ENCODE measurements around the gene TRAF1. TPM values are rescaled to one million over a fixed set of nuclear protein-coding genes. Genes with fewer than 3 reads are reported as not detected.

The TRAF1 gene
- total RNA-seq, 2 experiments from 2014 or later, result 80.6 to 85.0 TPM

DNA sequence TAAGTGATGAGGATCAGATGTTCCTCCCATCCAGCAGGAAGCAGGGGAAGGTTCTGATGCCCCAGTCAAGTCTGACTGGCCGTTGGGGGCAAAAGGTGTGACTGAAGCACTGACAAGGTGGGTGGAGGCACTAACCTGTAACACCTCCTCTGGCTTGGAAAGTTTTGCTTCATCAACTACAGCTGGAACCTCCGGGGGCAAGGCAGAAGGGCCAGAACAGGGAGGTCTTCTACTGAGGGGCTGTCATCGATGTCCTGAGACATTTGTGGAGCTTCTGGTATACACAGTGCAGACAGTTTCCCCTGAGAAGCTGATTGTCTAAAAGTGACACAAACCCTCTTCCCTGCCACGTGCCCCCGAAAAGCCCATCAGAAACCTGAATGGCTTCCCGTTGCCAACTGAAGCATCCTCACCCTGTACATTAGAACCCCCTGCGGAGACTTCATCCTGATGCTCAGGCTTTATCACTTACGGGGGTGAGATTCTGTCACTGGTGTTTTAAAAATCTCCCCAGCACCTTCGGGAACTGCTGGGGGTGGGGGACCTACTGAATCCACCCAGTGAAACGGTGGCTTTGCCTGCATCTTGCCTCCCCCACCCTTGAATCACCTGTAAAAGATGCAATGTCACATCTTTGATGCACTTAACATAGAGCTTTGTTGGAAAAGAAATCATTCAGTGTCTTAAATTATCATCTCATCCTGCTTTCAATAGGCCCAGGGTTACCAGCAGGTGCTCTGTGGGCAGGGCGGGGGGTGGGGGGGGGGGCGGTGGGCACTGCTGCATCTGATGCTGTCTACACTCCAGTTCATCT, 24.6 kb downstream of the TRAF1 start:
- no peaks in the 10 kb centered on the region for H3K9me3 Mint-ChIP-seq
- DNase-seq, result peak; percentile 47
- H3K27ac Mint-ChIP-seq, result peak overlapping the region; percentile 94
- H3K27me3 Mint-ChIP-seq (ENCODE audit: low read depth), result no peaks in the 10 kb centered on the region
- H3K36me3 Mint-ChIP-seq (ENCODE audit: low read depth), result peaks cover 55% of the 10 kb centered on the region
- H3K4me3 Mint-ChIP-seq, result peak overlapping the region; percentile 17
- H3K4me1 Mint-ChIP-seq (ENCODE audit: low read depth), result peaks cover 90% of the 10 kb centered on the region
- CTCF ChIA-PET, result interaction anchor here (0.6 to 3.6 kb wide), 8 partner anchors 10 to 146 kb away, joined by 3 to 14 read pairs (median 3); no protein-coding TSS in a partner anchor
- intact Hi-C loops (cut with micrococcal nuclease), result no loop called here

DNA sequence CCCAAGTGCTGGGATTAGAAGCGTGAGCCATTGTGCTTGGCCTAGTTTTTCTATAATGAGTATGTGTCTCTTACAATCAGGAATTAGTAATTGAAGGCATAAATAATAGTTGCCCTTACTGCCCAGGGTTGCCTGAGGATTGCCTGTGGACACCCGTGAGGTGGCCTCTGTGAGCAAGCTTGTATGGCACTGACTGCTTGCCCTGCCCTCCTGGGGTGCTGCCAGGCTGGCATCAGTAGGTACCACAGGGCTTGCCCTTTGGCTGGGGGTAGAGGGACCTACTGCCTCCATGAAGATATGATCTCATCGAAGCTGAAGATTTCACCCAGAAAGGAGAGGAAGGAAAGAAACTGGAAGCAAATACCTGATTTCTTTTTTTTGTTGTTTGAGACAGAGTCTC, 25.8 kb downstream of the TRAF1 start:
- Mint-ChIP-seq H3K4me3 (no peak overlapping the region), H3K36me3 (ENCODE audit: low read depth) (peaks cover 48% of the 10 kb centered on the region), H3K27ac (peak overlapping the region; percentile 94), H3K9me3 (no peaks in the 10 kb centered on the region), H3K27me3 (ENCODE audit: low read depth) (no peaks in the 10 kb centered on the region), H3K4me1 (ENCODE audit: low read depth) (peaks cover 87% of the 10 kb centered on the region)
- CTCF ChIA-PET, result interaction anchor here (0.8 to 1.5 kb wide), 2 partner anchors 22 to 35 kb away, joined by 3 read pairs; no protein-coding TSS in a partner anchor
- DNase-seq, result no peak
- intact Hi-C loops (cut with micrococcal nuclease), result no loop called here

DNA sequence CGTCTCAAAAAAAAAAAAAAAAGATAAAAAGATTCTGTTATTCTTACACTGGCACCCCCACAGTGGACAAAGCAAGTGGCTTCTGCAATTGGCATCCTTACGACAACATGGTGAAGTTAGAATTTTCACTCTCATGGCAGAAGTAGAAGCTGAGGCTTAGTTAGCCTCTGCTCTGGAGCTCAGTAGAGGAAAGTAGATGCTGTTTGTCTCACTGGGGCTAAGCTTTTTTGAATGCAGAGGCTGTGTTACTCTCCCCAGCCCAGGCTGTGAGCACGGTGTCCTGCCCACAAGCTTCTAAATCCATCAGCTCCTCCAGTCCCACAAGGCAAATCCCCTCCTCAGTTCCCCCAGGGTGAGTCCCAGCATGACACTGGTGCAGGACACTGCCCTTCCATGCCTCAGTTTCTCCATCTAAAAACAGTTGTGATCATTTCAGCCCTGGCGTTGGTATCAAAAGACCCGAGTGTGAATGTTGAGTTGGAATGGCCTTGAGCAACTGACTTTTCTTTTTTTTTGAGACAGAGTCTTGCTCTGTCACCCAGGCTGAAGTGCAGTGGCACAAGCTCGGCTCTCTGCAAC, 27.0 kb downstream of the TRAF1 start:
- no peaks in the 10 kb centered on the region for H3K9me3 Mint-ChIP-seq
- DNase-seq, result no peak
- peaks cover 36% of the 10 kb centered on the region for H3K36me3 Mint-ChIP-seq (ENCODE audit: low read depth)
- intact Hi-C loops (cut with micrococcal nuclease), result no loop called here
- H3K27ac Mint-ChIP-seq, result peak overlapping the region; percentile 94
- H3K4me3 Mint-ChIP-seq, result no peak overlapping the region
- CTCF ChIA-PET, result interaction anchor here (0.6 to 1.5 kb wide), 5 partner anchors 25 to 297 kb away, joined by 3 to 4 read pairs (median 3); no protein-coding TSS in a partner anchor
- H3K4me1 Mint-ChIP-seq (ENCODE audit: low read depth), result peaks cover 85% of the 10 kb centered on the region
- no peaks in the 10 kb centered on the region for H3K27me3 Mint-ChIP-seq (ENCODE audit: low read depth)

DNA sequence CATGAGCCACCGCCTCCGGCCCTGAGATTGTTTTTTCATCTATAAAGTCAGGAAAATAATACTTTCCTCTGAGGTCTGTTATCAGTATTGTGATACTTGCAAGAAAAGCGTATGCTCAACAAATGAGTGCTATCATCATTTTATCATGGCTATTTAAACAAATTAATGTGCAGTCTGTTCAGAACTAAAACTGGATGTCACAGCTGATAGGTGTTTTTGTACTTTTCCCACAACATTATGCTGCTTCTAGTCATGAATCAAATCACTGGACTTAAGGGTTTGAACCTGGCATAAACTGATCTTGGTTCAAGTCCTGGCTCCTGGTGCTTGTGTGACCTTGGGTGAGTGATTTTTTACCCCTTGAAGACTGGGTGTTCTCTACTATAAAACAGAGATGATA, 28.2 kb downstream of the TRAF1 start:
- peak overlapping the region; percentile 94 for H3K27ac Mint-ChIP-seq
- no peaks in the 10 kb centered on the region for H3K27me3 Mint-ChIP-seq (ENCODE audit: low read depth)
- no peak overlapping the region for H3K4me3 Mint-ChIP-seq
- intact Hi-C loops (cut with micrococcal nuclease), result no loop called here
- H3K4me1 Mint-ChIP-seq (ENCODE audit: low read depth), result peaks cover 82% of the 10 kb centered on the region
- H3K9me3 Mint-ChIP-seq, result no peaks in the 10 kb centered on the region
- no peak for DNase-seq
- CTCF ChIA-PET, result no interaction called here
- H3K36me3 Mint-ChIP-seq (ENCODE audit: low read depth), result peaks cover 32% of the 10 kb centered on the region

DNA sequence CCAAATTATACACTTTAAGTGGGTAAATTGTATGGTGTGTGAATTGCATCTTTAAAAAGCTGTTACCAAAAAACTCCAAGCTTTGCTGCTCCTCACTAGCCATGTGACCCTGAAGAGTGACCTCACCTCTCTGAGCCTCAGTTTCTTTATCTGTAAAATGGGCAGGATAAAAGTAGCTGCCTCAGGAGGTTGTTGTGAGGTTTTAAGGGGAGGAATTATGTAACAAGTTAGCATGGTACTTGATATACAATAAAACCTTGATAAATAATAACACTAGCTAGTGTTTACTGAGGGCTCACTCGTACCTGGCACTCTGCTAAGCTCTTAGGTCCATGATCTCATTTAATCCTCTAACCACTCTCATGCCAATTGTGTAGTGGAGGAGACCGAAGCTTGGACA, 30.6 kb downstream of the TRAF1 start:
- Mint-ChIP-seq H3K4me1 (ENCODE audit: low read depth) (peaks cover 85% of the 10 kb centered on the region), H3K9me3 (peaks cover 2% of the 10 kb centered on the region), H3K4me3 (no peak overlapping the region), H3K27me3 (ENCODE audit: low read depth) (no peaks in the 10 kb centered on the region), H3K36me3 (ENCODE audit: low read depth) (peaks cover 28% of the 10 kb centered on the region), H3K27ac (peak overlapping the region; percentile 73)
- intact Hi-C loops (cut with micrococcal nuclease), result no loop called here
- CTCF ChIA-PET, result interaction anchor here (1.0 to 3.8 kb wide), 3 partner anchors 13 to 41 kb away, joined by 3 to 18 read pairs (median 4); no protein-coding TSS in a partner anchor
- no peak for DNase-seq

DNA sequence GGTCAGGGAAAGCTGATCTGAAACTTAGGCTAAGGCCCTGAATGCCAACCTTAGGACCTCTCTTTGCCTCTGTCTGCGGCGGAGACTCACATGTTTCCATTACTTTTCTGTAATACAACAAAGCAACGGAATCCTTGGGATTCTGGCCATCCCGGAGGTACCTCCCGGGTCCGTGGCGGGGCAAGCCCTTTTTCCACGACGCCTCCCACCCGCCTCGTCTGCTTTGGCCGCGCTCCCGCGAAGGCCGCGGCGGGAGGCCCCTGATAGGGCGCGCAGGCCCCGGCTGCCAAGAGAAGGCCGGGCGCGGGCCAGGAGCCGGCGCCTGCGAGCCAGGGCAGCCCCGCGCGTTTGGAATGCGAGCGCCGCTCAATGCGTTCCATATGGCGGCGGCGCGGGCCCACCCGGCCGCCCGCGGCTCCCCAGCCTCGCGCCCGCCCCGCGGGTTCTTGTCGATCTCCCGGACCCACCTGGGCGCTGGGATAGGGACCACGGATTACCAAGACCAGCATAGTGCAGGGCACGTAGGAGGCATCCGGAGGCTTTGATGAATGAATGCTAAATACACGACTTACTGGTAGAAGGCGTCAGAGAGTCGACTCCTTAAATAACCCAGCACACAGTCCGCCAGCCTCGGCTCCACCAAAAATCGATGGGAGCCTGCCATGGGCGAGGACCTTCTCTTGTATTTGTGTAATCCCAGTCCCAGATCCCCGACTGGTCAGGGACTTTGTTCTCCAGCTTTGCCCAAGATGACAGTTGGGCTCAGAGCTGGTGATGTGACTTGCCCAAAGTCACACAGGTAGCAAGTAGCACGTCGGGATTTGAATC, 32.1 kb downstream of the TRAF1 start:
- Mint-ChIP-seq H3K27ac (peak overlapping the region; percentile 97), H3K27me3 (ENCODE audit: low read depth) (no peaks in the 10 kb centered on the region), H3K9me3 (peaks cover 2% of the 10 kb centered on the region), H3K4me3 (no peak overlapping the region), H3K36me3 (ENCODE audit: low read depth) (peaks cover 15% of the 10 kb centered on the region), H3K4me1 (ENCODE audit: low read depth) (peaks cover 85% of the 10 kb centered on the region)
- DNase-seq, result no peak
- intact Hi-C loops (cut with micrococcal nuclease), result no loop called here
- CTCF ChIA-PET, result interaction anchor here (0.7 to 6.0 kb wide), 4 partner anchors 11 to 25 kb away, joined by 3 to 69 read pairs (median 13); partner anchors contain the start of gene PHF19

DNA sequence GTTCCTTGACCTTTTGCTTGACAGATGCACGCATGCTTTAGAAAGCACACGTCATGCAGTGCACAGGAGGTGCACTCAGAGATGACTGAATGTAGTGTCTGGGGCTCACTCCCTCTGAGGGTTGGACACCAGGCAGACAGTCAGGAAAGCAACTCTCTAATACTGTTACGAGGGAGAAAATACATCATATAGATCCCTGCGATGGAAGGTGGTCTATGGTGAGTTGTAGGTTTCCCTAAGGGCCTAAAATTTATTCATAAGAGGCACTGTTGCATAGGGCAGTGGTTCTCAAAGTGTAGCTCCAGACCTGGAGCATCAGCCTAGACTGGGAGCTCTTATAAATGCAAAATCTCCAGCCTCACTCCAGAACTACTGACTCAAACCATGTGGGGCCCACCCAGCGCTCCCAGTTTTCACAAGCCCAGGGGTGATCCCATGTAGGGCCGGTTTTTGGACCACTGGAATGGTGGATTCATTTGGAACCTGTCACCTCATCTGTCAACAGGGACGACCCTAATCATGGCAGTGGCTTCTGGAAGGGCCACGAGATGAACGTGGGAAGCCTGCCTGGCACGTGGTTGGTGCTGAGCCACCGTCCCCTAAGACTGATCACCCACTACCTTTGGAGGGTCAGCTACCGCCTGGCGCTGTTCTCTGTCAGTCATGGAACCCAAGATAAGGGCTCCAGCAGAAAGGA, 32.8 kb downstream of the TRAF1 start:
- CTCF ChIA-PET, result interaction anchor here (1.1 to 6.0 kb wide), 5 partner anchors 10 to 166 kb away, joined by 3 to 69 read pairs (median 5); partner anchors contain the start of gene PHF19
- no peak for DNase-seq
- H3K27ac Mint-ChIP-seq, result peak overlapping the region; percentile 97
- H3K4me3 Mint-ChIP-seq, result no peak overlapping the region
- H3K9me3 Mint-ChIP-seq, result peaks cover 2% of the 10 kb centered on the region
- H3K27me3 Mint-ChIP-seq (ENCODE audit: low read depth), result no peaks in the 10 kb centered on the region
- peaks cover 15% of the 10 kb centered on the region for H3K36me3 Mint-ChIP-seq (ENCODE audit: low read depth)
- peaks cover 90% of the 10 kb centered on the region for H3K4me1 Mint-ChIP-seq (ENCODE audit: low read depth)
- intact Hi-C loops (cut with micrococcal nuclease), result loop anchor here (1.0 kb wide), 1 partner anchor 11 kb away; no protein-coding TSS in a partner anchor

DNA sequence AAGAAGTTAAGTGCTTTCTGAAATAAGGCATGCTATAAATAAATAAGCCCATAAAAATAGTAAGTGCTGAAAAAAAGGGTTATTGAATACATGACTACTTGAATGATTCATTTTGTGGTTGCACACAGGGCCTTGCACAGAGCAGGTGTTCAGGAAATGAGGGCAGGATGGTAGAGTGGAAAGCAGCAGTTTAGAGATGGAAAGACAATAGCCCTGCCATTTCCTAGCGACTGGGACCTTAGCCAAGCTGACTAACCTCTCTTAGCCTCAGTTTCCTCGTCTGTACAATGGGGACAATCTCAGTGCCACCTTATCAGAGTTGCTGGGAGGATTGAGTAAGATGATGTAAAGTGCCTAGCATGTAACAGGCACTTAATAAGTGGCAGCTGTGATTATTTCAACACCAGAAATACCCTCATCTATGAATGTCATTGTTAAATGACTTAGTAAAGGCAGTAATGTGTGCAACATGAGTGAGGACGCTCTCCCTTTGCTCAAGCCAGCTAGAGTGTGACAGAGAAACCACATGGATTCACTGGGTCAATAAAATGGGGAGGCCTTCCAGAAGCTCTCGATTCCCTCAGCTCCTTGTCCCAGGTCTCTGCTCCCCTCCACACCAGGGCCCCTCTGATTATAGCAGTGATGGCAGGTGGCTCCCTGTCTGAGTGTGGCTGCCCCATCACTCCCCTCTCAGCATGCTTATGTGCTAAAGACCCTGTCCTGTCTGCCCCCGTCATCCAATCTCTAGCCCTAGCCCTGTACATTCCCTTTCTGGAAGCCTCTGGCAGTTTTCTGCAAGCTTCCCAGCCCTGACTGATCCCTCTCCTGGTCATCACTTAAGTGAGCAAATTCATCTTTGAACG, 33.6 kb downstream of the TRAF1 start:
- peak overlapping the region; percentile 70 for H3K4me3 Mint-ChIP-seq
- no peaks in the 10 kb centered on the region for H3K27me3 Mint-ChIP-seq (ENCODE audit: low read depth)
- CTCF ChIA-PET, result interaction anchor here (0.6 to 6.0 kb wide), 10 partner anchors 9 to 416 kb away, joined by 3 to 69 read pairs (median 5); partner anchors contain the start of genes FBXW2 and PHF19
- H3K27ac Mint-ChIP-seq, result peak overlapping the region; percentile 97
- peaks cover 2% of the 10 kb centered on the region for H3K9me3 Mint-ChIP-seq
- H3K4me1 Mint-ChIP-seq (ENCODE audit: low read depth), result peaks cover 90% of the 10 kb centered on the region
- peak; percentile 86 for DNase-seq
- intact Hi-C loops (cut with micrococcal nuclease), result loop anchor here (1.0 kb wide), 6 partner anchors 11 to 179 kb away; partner anchors contain the start of genes MEGF9 and PHF19
- H3K36me3 Mint-ChIP-seq (ENCODE audit: low read depth), result peaks cover 19% of the 10 kb centered on the region

DNA sequence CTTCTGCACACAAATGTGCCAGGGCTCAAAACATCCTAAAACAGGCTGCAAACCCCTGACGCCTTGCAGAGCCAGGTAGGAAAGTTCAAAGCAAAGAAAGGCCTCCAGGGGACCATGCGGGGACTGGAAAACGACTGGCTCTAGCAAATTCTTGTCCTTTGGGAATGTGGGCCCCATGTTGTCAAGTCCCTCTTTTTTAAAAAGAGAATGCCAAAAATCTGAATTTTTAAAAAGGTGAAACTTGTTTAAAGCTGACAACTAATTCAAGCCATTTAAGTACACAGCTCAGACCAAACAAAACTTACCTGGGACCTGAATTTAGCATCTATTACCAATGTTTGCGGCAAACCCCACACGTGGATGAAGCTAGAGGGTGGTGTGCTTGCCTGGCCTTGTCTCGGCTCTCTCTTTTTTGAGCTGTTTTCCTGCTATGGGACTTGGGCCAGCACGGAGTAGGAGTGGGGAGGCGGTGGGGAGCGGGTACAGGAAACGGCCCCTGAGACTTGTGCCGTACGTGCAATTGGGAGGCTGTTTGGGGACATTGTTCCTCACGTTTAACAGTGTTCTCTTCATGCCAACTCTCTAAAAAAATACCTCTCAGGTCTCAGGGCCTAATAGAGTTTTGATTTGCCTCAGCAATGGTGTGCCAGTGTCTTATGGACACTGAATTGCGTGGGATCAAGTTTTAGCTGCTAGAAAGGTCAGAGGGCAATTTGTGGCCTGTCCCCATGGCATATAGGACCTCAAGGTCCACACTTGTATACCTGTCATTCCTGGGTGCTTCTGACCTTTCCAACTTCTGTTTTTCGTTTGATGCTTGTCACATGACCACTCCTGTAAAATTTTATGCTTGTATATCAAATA, 34.5 kb downstream of the TRAF1 start:
- H3K27me3 Mint-ChIP-seq (ENCODE audit: low read depth), result no peaks in the 10 kb centered on the region
- peak; percentile 60 for DNase-seq
- intact Hi-C loops (cut with micrococcal nuclease), result loop anchor here (1.0 kb wide), 6 partner anchors 15 to 178 kb away; partner anchors contain the start of genes MEGF9, PHF19 and TRAF1
- peaks cover 2% of the 10 kb centered on the region for H3K9me3 Mint-ChIP-seq
- peaks cover 19% of the 10 kb centered on the region for H3K36me3 Mint-ChIP-seq (ENCODE audit: low read depth)
- CTCF ChIA-PET, result interaction anchor here (0.6 to 6.0 kb wide), 10 partner anchors 9 to 415 kb away, joined by 3 to 69 read pairs (median 5); partner anchors contain the start of genes FBXW2 and PHF19
- H3K4me3 Mint-ChIP-seq, result peak overlapping the region; percentile 70
- H3K27ac Mint-ChIP-seq, result peak overlapping the region; percentile 97
- H3K4me1 Mint-ChIP-seq (ENCODE audit: low read depth), result peaks cover 89% of the 10 kb centered on the region

Measured in activated naive CD4-positive, alpha-beta T cell treated with anti-CD3 and anti-CD28 coated beads for 36 hours (primary cell).